Breast epithelium (tissue), 3 donors: Measurements from ENCODE around the gene FAM168A.
"Not testable (repeated sequence)": the region's sequence is repeated elsewhere in the genome, so short reads cannot be mapped to it uniquely, and the experiment has no call there.

Source experiments
- POLR2A ChIP-seq: fragments of 450-650 bp; IDR thresholded peaks from one replicate; pipeline ENCODE4 v1.6.1; 2016; ENCODE audit warnings: antibody characterized with exemption, mild to moderate bottlenecking, moderate library complexity
- POLR2AphosphoS5 ChIP-seq, 3 donors: sonication (generic); formaldehyde crosslinking; IDR thresholded peaks; one replicate each; pipeline ENCODE4 v1.6.1; 2017; ENCODE audit warnings: antibody characterized with exemption in 3 of 3
- TF ChIP-seq, protein P1 (sequence below), 3 donors: fragments of 450-650 bp; IDR thresholded peaks; one replicate each; pipeline ENCODE4 v1.5.1; 2016 to 2017; ENCODE audit warnings: antibody characterized with exemption in 3 of 3, mild to moderate bottlenecking in 3 of 3, moderate library complexity in 3 of 3

DNA sequence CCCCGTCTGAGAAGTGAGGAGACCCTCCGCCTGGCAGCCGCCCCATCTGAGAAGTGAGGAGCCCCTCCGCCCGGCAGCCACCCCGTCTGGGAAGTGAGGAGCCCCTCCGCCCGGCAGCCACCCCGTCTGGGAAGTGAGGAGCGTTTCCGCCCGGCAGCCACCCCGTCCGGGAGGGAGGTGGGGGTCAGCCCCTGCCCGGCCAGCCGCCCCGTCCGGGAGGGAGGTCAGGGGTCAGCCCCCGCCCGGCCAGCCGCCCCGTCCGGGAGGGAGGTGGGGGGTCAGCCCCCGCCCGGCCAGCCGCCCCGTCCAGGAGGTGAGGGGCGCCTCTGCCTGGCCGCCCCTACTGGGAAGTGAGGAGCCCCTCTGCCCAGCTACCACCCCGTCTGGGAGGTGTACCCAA, 25.9 kb downstream of the FAM168A start:
- not testable (repeated sequence) for TF ChIP-seq POLR2A; POLR2AphosphoS5 (IDR thresholded peaks at IDR 0.05)
- TF ChIP-seq, protein P1, sequence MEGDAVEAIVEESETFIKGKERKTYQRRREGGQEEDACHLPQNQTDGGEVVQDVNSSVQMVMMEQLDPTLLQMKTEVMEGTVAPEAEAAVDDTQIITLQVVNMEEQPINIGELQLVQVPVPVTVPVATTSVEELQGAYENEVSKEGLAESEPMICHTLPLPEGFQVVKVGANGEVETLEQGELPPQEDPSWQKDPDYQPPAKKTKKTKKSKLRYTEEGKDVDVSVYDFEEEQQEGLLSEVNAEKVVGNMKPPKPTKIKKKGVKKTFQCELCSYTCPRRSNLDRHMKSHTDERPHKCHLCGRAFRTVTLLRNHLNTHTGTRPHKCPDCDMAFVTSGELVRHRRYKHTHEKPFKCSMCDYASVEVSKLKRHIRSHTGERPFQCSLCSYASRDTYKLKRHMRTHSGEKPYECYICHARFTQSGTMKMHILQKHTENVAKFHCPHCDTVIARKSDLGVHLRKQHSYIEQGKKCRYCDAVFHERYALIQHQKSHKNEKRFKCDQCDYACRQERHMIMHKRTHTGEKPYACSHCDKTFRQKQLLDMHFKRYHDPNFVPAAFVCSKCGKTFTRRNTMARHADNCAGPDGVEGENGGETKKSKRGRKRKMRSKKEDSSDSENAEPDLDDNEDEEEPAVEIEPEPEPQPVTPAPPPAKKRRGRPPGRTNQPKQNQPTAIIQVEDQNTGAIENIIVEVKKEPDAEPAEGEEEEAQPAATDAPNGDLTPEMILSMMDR (IDR thresholded peaks at IDR 0.05) = not testable (repeated sequence)
